GM19372 (cell line): Measurements from ENCODE around the gene ZNF598.

Experiments
- ATAC-seq: cut with Tn5 transposase; IDR thresholded peaks from one replicate; pipeline ENCODE4 v1.9.1; 2021; ENCODE audit warnings: mild to moderate bottlenecking, low read depth, moderate library complexity; ENCODE audit not compliant: unreplicated experiment

ZNF598 gene

GRCh38 chr16:2008009-2008526 is 1.6 kb downstream of the ZNF598 start:
- no peak for ATAC-seq

- no peak for ATAC-seq
Observed at GRCh38 chr16:2007081-2007836, 2.4 kb downstream of the ZNF598 start.

DNA sequence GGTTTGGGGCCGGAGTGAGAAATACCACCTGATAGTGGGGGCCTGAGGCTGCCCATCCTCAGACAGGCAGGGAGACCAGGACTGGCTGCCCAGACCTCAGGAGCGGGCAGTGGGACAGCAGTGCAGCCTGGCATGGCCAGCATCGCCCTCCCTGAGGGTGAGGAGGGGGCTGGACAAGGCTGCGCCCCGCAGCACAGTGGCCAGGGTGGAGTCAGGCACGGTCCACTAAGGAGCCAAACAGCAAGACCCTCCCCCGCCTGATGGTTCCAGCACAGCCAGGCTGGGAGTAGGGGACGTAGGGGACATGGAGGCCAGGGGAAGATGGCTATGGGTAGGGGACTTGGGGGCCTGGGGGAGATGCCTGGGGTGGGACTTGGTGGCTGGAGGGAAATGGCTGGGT is 3.3 kb downstream of the ZNF598 start:
- no peak for ATAC-seq

DNA sequence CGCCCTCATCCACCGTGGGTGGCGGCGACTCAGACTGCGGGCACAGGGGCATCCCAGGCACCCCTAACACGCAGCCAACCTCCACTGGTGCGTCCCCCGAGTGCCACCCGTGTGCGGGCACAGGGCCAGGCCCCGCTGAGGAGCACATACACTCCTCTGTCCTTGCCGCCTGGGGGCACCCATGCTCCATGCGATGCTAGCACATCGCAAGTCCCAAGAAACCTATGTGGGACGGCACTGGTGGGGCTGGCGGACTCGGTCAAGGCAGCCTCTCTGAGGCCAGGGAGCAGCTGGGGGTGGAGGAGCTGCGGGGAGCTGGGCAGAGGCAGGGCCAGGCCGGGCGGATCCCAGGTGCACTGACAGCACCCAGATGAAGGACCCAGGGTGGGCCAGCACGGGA is 4.0 kb downstream of the ZNF598 start:
- ATAC-seq = no peak

GRCh38 chr16:2004795-2005517 is 4.7 kb downstream of the ZNF598 start:
- ATAC-seq = no peak

DNA sequence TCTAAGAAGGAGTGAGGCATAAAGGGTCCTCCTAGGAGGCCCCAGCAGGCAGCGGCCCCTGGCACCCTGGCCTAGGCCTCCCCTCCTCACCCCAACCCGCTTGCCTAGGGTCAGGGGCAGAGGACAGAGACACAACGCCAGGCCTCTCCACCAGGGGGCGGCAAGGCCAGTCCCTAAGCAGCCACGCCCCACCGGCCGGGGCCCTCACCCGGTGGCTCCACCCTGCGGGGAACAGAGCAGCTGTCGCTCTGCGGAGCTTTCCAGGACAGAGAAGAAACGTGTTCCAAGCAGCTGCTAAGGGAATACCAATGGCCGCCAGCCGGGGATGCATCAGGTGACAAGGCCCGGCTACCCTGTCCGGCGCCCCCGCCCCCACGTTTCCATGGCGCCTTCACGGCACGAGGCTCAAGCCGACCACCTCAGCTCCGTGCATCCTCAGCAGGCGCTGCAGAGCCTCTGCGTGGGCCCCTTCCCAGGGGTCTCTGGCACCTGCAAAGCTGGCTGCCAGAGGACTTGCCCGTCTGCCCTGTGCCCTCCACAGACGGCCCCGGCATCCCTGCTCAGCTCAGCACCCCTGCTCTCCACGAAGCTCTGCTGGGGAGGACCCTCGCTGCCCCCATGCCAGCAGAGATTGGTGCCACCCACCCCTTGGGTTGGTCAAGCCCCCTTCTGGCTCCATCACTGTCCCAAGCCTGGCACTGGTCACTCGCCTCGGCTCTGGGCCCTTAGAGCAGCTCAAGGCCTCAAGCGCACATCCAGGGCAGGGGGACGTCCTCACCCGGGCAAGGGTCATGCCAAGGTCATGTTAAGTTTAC is 5.6 kb downstream of the ZNF598 start:
- peak; percentile 59 for ATAC-seq

DNA sequence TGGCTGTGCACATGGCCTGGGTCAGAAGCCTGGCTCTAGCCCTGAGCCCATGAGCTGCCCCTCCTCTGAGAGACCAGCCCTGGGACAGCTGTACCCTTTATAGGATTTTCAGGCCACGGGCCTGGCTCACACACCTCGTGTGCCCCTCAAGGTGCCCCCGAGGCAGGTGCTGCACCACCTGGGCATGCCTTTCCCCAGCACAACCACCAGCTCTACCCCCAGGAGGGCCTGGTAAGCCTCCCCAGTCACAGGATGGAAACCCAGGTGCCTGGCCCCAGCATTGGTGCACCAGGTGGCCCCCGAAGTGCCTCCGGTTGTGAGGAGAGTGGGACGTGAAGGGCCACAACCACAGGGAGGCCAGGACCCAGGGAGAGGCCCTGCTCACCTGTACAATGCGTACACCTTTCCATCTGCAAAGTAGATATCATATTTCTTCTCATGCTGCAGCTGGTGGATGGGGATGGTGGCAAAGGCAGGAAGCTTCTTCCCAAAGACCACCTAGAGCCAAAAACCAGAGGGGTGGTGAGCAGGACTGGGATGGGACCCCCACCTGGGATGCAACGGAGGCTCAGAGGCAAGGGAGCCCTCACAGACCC is 6.3 kb downstream of the ZNF598 start:
- no peak for ATAC-seq

DNA sequence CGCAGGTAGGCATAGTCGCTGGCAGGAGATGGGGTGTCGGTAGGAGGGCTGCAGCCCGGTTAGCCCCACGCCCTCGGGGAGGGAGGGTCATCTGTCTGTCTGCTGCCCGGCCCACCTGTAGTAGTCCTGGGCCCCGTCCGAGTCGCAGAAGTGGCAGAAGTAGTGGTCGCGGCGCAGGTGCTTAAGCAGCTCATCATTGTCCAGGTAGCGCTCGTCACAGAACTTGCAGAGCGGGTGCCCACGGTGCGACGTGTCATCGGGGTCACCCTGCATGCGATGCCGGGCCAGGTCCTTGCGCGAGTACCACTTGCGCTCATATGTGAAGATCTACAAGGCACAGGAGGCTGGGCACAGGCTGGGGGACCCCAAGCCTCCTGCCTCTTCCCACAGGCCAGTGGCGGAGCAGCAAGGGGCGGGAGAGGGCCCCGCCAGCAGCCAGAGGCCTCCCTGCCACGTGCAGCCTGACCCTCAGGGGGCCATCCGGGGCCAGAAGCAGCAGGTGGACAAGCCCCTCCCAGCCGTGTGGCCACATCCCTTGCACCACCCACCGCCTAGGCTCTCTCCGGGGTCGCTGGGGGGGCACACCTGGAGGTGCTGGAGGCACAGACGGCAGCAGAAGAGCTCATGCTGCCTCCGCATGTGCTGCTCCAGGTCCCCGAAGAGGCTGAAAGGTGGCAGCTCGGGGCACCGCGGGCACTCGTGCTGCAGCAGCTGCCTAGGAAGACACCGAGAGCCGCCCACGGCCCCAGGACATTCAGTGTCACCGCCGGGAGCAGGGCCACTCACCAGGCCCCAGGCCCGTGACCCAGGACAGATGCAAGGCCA is 7.0 kb downstream of the ZNF598 start:
- ATAC-seq = no peak

DNA sequence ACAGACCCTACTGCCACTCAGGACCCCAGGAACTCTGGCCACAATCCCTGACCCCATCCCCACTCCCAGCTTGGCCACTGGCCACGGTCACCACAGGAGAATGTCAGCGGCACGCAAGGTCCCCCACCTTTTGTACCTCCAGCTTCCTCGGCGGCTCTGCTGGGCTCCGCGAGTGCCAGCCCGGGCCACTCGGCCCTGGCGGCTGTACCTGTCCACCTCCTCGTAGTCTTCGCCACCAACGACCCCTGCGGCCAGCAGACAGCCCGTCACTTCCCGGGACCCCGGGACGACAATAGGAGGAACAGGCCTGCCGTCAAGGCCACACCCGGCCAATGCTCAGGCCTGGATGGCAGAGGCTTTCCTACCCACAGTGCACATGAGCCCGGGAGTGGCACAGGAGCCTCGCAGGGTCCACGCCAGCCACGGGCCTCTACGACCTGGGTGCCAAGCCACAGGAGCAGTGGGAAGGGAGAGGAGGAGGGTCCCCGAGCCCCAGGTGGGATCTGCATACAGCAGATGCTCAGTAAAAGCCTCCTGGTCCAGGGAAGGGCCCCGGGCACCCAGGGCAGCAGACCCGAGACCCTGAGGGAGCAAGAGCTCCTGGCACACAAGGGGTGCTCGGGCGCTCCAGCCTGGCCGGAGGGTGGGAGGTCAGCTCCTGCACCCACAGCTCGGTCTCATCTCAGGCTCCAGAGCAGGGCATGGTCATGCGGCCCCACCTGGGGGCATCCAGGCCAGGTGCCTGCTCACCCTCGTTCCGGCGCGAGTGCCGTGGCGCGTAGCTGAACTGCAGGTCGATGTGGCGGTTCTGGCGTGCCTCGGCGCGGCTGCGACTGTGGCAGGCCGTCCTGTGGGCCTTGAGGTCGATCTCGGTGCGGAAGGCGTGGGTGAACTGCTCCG is 7.9 kb downstream of the ZNF598 start:
- ATAC-seq = no peak

DNA sequence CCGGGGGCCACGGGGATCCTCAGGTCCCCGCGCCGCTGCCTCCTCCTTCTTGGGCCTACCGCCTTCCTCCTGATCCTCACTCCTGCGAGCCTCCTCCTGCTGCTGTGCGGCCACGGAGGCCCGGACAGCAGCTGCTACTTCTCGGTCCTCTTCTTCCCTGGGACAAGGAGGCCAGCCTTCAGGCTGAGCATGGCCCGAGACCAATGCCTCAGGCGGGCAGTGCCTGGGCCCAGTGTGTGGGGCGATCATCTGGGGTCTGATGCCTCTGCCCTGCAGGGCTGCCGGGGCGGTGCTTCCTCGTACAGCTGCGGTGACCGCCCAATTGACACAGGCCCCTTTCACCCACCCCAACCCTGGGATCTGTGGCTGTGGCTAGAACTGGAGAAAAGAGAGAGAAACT is 8.6 kb downstream of the ZNF598 start:
- no peak for ATAC-seq

DNA sequence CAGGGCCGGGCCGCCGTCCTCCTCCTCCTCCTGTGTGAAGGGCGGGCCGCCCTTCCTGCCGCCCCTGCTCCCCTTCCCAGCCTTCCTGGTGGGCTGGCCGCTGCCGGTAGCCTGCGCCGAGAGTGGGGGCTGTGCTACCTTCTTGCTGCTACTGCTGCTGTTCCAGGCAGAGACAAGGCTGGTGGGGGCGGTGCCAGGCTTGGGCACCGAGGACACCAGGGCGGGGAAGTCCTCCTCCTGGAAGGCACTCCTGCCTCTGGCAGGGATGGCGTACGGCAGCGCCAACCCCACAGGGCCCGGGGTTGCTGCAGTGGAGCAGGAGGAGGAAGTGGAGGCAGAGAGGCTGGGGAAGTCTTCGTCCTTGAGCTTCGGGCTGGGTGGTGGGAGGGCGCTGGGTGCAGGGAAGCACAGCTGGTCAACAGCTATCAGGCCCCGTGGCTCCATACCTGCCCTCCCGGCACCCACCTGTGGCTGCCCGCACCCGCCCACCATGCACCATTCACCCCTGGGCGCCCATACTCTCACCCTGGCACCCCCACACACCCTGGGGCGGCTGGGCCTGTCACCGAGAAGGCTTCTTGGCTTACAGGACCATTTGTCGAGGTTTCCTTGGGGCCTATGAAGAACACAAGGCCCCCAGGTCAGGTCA is 9.6 kb downstream of the ZNF598 start:
- ATAC-seq = no peak

DNA sequence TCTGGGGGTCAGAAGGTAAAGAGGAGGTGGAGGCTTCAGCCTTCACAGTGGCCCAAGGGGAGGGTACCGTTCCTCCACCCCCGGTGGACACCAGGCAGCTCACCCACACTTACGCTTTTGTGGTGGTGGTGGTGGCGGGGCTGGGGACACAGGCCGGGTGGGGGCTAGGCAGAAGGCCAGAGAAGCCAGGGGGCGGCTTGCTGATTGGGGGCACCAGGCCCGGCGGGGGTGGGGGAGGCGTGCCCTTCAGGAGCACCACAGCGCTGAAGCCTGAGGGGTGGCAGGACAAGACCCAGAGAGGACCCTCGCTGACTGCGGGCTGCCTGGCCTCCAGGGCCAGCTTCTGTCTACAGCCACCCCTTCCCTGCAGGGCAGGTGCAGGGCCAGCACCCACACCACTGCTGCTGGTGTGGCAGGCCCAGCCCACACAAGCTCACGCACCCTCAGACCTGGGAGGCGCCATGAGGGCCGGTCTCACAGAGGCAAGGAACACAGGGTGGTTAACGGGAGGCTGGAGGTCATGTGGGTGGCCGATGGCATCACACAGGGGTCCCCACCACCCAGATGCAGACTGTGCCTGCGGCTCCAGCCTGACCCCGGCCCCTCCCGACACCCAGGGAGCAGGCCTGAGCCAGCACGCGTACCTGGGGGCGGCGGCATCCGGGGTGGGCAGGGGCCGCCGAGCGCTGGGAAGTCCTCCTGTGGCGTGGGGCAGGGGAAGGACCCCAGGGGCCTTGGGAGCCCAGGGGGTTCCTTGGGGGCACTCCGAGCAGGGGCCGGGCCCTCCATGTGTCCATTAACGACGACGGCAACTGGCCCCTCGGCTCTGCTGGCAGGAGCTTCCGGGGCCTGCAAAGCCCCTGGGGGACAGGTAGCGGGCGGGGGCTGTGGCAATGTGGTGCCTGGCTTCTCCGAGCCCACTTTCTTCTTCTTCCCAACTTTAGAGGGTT is 10.5 kb downstream of the ZNF598 start:
- ATAC-seq = no peak

DNA sequence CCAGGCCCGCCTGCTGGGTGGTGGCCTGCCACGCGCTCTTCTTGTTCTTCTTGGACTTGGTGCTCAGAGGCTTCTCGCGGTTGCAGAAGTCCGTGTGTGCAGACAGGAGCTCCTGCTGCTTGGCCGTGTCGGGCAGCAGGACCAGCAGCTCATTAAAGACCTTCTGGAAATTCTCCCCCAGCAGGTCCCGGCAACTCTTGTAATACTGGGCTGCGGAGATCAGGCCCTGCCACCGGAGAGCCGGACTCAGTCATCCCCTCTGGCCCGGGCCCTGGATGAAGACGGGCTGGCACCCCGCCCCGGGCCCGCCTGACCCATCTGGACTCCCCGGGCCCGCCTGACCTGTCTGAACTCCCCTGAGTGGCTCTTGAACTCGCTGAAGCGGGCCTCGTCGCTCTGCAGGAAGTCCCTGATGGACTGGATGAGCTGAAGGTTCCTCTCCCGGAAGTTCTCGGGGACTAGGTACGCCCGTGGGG is 11.2 kb downstream of the ZNF598 start:
- no peak for ATAC-seq

- no peak for ATAC-seq
Observed at GRCh38 chr16:1997494-1998359, 11.9 kb downstream of the ZNF598 start.

DNA sequence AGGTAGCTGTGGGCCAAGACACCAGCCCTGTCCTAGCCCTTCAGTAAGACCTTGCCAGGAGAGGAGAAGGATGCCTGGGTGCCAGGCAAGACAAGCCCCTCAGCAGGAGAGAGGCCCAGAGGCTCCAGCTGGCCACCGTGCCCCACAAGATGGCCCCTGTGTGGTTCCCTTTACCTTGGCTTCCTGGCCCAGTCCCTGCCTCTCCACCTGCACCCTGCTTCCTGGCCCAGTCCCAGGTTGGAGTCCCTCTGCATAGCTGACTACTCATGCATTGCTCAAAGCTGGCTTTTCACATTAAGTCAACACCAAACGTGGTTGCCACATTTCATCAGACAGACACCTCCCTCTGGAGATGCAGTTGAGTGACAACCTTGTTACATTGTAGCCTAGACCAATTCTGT is 15.9 kb downstream of the ZNF598 start:
- ATAC-seq = no peak

DNA sequence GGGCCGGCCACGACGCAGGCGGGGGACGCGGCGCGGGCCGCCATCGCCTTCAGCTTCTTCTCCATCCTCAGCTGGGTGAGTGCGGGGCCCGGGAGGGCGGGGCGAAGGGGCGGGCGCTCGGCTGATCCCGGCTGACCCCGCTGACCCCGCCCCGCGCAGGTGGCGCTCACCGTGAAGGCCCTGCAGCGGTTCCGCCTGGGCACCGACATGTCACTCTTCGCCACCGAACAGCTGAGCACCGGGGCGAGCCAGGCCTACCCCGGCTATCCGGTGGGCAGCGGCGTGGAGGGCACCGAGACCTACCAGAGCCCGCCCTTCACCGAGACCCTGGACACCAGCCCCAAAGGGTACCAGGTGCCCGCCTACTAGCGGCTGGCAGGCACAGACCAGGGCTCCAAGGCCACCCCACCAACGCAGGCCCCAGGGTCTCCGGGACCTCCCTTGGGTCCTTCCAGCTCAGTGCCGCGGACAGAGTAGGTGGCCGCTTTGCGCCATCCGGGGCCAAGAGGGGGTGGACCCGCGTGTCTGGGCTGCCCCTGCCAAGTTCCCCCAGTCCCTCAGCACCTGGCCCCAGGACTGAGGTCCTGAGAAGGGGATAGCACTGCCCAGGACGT is 16.8 kb downstream of the ZNF598 start:
- no peak for ATAC-seq
